MM.1S (cell line): ENCODE measurements around the gene NABP1.

ENCODE experiments used
- DNase-seq: peaks from one replicate; pipeline ENCODE4 v3.0.0-alpha.2; 2015
- H2AFZ ChIP-seq: fragments of 300-600 bp; sonication (generic); 2 replicates; pipeline ENCODE4 v1.6.0; 2016; ENCODE audit warnings: antibody characterized with exemption, low read length
- H3F3A ChIP-seq: fragments of 300-600 bp; sonication (generic); 2 replicates; pipeline ENCODE4 v1.6.1; 2016; ENCODE audit warnings: mild to moderate bottlenecking, antibody characterized with exemption, low read length, moderate library complexity, mixed read lengths; ENCODE audit not compliant: insufficient read depth
- H3K27ac ChIP-seq: fragments of 300-600 bp; sonication (generic); 2 replicates; pipeline ENCODE4 v1.5.1; 2016; ENCODE audit warnings: mild to moderate bottlenecking, low read length
- H3K27me3 ChIP-seq: fragments of 300-600 bp; sonication (generic); replicated peaks from 2 replicates; pipeline ENCODE4 v1.6.0; 2016; ENCODE audit warnings: low read length; ENCODE audit not compliant: insufficient read depth
- H3K36me3 ChIP-seq: fragments of 300-600 bp; sonication (generic); replicated peaks from 2 replicates; pipeline ENCODE4 v1.6.1; 2016; ENCODE audit warnings: mild to moderate bottlenecking, low read length, mixed read lengths; ENCODE audit not compliant: insufficient read depth
- H3K4me1 ChIP-seq: fragments of 300-600 bp; sonication (generic); 2 replicates; pipeline ENCODE4 v1.6.1; 2016; ENCODE audit warnings: low read length, mixed read lengths
- H3K4me2 ChIP-seq: fragments of 300-600 bp; sonication (generic); 2 replicates; pipeline ENCODE4 v1.6.0; 2016; ENCODE audit warnings: low read depth, low read length
- H3K4me3 ChIP-seq: fragments of 300-600 bp; sonication (generic); 2 replicates; pipeline ENCODE4 v1.5.1; 2016; ENCODE audit warnings: low read length, mixed read lengths
- H3K79me2 ChIP-seq: fragments of 300-600 bp; sonication (generic); 2 replicates; pipeline ENCODE4 v1.6.1; 2016; ENCODE audit warnings: mixed run types, low read length, mixed read lengths
- H3K9ac ChIP-seq: fragments of 300-600 bp; sonication (generic); 2 replicates; pipeline ENCODE4 v1.6.1; 2016; ENCODE audit warnings: low read length, mixed read lengths
- H3K9me2 ChIP-seq: fragments of 300-600 bp; sonication (generic); replicated peaks from 2 replicates; pipeline ENCODE4 v1.6.1; 2016; ENCODE audit warnings: mild to moderate bottlenecking, low read length, mixed read lengths; ENCODE audit not compliant: insufficient read depth
- H3K9me3 ChIP-seq: fragments of 300-600 bp; sonication (generic); replicated peaks from 2 replicates; pipeline ENCODE4 v1.6.1; 2016; ENCODE audit warnings: mild to moderate bottlenecking, low read length, mixed read lengths; ENCODE audit not compliant: insufficient read depth
- H4K20me1 ChIP-seq: fragments of 300-600 bp; sonication (generic); 2 replicates; pipeline ENCODE4 v1.6.1; 2016; ENCODE audit warnings: mild to moderate bottlenecking, low read length, moderate library complexity, mixed read lengths; ENCODE audit not compliant: insufficient read depth
- EZH2 ChIP-seq: fragments of 300-600 bp; sonication (generic); optimal IDR thresholded peaks from 2 replicates; pipeline ENCODE3; 2017; ENCODE audit warnings: low read depth, mild to moderate bottlenecking, antibody characterized with exemption, low read length, mixed read lengths
- EZH2phosphoT487 ChIP-seq: fragments of 300-600 bp; sonication (generic); IDR thresholded peaks from 2 replicates; pipeline ENCODE4 v1.6.1; 2018; ENCODE audit warnings: antibody characterized with exemption, low read length
- TF ChIP-seq, protein P1 (sequence below): fragments of 300-600 bp; sonication (generic); IDR thresholded peaks from 2 replicates; pipeline ENCODE4 v1.5.1; 2016; ENCODE audit warnings: antibody characterized with exemption, low read length, mixed read lengths

Gene NABP1, protein sequence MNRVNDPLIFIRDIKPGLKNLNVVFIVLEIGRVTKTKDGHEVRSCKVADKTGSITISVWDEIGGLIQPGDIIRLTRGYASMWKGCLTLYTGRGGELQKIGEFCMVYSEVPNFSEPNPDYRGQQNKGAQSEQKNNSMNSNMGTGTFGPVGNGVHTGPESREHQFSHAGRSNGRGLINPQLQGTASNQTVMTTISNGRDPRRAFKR

DNA sequence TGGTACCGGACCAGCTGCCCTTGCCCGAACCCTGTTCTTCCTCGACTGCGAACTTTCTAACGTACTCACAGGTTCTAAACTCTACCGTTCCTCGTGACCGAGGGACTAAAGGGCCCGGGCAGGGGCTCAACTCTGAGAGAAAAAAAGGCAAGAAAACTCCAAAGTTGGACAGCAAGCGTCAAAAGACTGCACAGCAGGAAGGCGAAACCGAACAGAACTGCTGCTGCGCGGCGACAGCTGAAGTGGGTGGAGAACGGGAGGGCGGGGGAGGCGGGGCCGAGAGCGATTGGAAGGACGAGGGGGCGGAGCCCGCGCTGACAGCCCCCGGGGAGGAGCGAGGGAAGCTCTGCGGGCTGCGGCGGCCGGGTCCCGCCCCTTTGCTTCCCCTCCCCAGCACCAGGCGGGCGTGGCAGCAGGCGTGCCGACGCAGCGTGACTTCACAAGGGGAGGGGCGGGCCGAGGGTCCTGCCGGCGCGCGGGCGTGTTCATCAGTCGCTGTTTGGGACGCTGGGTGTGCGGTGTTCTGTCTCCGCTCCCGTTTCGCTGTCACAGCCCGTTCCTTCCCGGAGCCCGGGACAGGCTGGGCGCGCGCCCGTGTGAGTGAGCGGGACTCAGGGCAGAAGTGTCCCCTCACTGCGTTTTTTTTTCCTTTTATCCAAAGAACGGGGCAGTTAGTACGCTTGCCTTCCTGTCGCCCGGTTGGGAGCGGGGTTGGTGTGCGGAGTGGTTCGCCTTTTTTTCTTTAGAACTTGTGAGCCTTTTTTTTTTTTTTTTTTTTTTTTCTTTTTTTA, at the start of gene NABP1:
NABP1 (plus strand) TSS at position 491 of the 791 bp plus-strand sequence. CDS start 479 bp downstream, outside the sequence.
- TF ChIP-seq EZH2: no peak
- TF ChIP-seq EZH2phosphoT487: no peak
- TF ChIP-seq, protein P1, sequence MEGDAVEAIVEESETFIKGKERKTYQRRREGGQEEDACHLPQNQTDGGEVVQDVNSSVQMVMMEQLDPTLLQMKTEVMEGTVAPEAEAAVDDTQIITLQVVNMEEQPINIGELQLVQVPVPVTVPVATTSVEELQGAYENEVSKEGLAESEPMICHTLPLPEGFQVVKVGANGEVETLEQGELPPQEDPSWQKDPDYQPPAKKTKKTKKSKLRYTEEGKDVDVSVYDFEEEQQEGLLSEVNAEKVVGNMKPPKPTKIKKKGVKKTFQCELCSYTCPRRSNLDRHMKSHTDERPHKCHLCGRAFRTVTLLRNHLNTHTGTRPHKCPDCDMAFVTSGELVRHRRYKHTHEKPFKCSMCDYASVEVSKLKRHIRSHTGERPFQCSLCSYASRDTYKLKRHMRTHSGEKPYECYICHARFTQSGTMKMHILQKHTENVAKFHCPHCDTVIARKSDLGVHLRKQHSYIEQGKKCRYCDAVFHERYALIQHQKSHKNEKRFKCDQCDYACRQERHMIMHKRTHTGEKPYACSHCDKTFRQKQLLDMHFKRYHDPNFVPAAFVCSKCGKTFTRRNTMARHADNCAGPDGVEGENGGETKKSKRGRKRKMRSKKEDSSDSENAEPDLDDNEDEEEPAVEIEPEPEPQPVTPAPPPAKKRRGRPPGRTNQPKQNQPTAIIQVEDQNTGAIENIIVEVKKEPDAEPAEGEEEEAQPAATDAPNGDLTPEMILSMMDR: no peak
- no peaks in the 10 kb centered on the region for H3K9me3 ChIP-seq
- H3K9me2 ChIP-seq: no peaks in the 10 kb centered on the region
- peak within 1 kb of the TSS; percentile 93 for H3K4me3 ChIP-seq
- peaks cover 7% of the 10 kb centered on the region; the same call in 1 of the 2 replicates for H3K36me3 ChIP-seq
- peaks cover 6% of the 10 kb centered on the region for H4K20me1 ChIP-seq
- no peaks in the 10 kb centered on the region for H3K27me3 ChIP-seq
- H3K9ac ChIP-seq: peak within 1 kb of the TSS; percentile 99
- peak; percentile 98 for DNase-seq
- peaks cover 57% of the 10 kb centered on the region for H3F3A ChIP-seq
- peak within 1 kb of the TSS; percentile 90 for H3K4me2 ChIP-seq
- peaks cover 37% of the 10 kb centered on the region for H3K4me1 ChIP-seq
- no peak within 1 kb of the TSS for H2AFZ ChIP-seq
- peak within 1 kb of the TSS; percentile 98 for H3K27ac ChIP-seq
- peaks cover 58% of the 10 kb centered on the region for H3K79me2 ChIP-seq

DNA sequence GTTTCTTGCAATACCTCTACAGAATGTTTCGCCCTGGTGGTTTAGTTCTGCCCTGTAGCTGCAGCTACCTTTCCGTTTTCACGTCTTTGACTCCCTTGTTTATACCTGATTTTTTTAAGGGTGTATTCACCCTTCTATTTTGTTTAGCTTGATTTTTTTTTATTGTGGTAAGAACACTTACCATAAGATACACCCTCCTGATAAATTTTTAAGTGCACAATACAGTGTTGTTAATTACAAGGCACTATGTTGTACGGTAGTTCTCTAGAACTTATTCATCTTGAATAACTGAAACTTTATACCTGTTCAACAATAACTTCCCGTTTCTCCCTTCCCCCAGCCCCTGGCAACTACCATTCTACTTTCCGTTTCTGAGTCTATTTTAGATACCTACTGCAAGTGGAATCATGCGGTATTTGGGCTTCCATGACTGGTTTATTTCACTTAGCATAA, 48.9 kb upstream of the NABP1 start:
- Histone ChIP-seq H3K4me1 (peaks cover 47% of the 10 kb centered on the region), H3K9me2 (no peaks in the 10 kb centered on the region), H4K20me1 (no peaks in the 10 kb centered on the region), H3K27me3 (no peaks in the 10 kb centered on the region), H3K4me3 (peak overlapping the region; percentile 37; the same call in 1 of the 2 replicates), H3K36me3 (no peaks in the 10 kb centered on the region), H3F3A (0 out of 2 replicates have a peak, but pooled peaks cover 5% of the 10 kb centered on the region), H3K27ac (peak overlapping the region; percentile 34; the same call in 1 of the 2 replicates), H3K4me2 (peak overlapping the region; percentile 68), H3K9ac (no peak overlapping the region), H3K79me2 (no peaks in the 10 kb centered on the region), H2AFZ (peak overlapping the region; percentile 6; the same call in 1 of the 2 replicates), H3K9me3 (no peaks in the 10 kb centered on the region)
- DNase-seq: peak; percentile 49
- TF ChIP-seq, protein P1: no peak
- TF ChIP-seq EZH2phosphoT487: no peak
- TF ChIP-seq EZH2: no peak

DNA sequence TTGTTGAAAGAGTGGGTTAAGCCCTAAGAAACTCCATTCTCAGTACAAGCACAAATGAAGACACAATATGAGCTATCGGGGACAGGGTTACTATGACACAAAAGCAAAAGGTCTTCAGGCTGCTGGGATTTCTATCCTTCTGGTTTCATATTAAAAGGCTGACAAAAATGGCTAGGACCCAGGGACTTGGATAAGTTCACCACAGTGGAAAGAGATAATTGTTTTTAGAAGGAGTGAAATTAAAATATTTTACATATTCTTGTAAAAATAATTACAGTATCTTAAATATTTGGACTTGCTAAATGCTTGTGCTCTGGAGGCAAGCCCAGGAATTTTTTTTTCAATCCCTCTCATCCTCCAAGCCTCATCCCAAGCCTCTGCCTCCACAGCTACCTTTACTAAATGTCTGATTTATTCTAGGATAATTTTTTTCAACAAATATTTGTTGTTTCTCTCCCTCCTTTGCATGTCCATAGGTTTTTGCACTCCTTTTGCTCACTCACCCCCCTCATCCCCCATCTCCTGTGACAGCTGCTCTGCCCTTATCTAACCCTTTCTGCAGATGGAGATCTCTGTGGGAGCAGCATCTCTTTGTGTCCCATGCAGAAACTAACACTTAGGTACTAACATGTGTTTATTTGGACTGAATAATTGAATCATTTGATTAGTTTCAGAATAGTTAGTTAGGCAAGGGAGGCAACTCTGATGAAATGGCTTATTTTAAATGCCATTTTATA, 47.8 kb upstream of the NABP1 start:
- Histone ChIP-seq H3K4me2 (peak overlapping the region; percentile 68; the same call in 1 of the 2 replicates), H3K79me2 (no peaks in the 10 kb centered on the region), H3K9me2 (no peaks in the 10 kb centered on the region), H4K20me1 (no peaks in the 10 kb centered on the region), H3F3A (peaks cover 8% of the 10 kb centered on the region; the same call in 1 of the 2 replicates), H3K27ac (no peak overlapping the region), H3K9me3 (no peaks in the 10 kb centered on the region), H3K4me3 (no peak overlapping the region), H3K4me1 (peaks cover 47% of the 10 kb centered on the region), H2AFZ (no peak overlapping the region), H3K9ac (no peak overlapping the region), H3K36me3 (no peaks in the 10 kb centered on the region), H3K27me3 (no peaks in the 10 kb centered on the region)
- no peak for DNase-seq
- TF ChIP-seq EZH2 (no peak), EZH2phosphoT487 (no peak)
